OCI-LY3 (cell line): ENCODE data around the gene HID1.

Source experiments
- H2AFZ ChIP-seq: fragments of 200-600, 300-600 bp; shearing (Covaris generic); 2 replicates; pipeline ENCODE4 v1.6.0; 2014; ENCODE audit warnings: antibody characterized with exemption, low read depth, low read length
- H3K27ac ChIP-seq: fragments of 200-600, 300-600 bp; sonication (generic); 2 replicates; pipeline ENCODE4 v1.5.1; 2014; ENCODE audit warnings: mild to moderate bottlenecking, low read length, moderate library complexity, mixed read lengths
- H3K27me3 ChIP-seq: fragments of 200-600, 300-600 bp; sonication (generic); 2 replicates; pipeline ENCODE4 v1.6.1; 2014; ENCODE audit warnings: low read depth, low read length, mixed read lengths
- H3K36me3 ChIP-seq: fragments of 200-600, 300-600 bp; sonication (generic); replicated peaks from 2 replicates; pipeline ENCODE3; 2014; ENCODE audit warnings: low read depth, low read length, mixed read lengths
- H3K4me1 ChIP-seq: fragments of 300-600, 200-600 bp; sonication (generic); 2 replicates; pipeline ENCODE4 v1.6.1; 2014; ENCODE audit warnings: low read length, mixed read lengths
- H3K4me2 ChIP-seq: fragments of 200-600, 300-600 bp; sonication (generic); 2 replicates; pipeline ENCODE4 v1.6.1; 2014; ENCODE audit warnings: low read length, mixed read lengths
- H3K4me3 ChIP-seq: fragments of 300-600, 200-600 bp; sonication (generic); 2 replicates; pipeline ENCODE4 v1.5.1; 2014; ENCODE audit warnings: antibody characterized with exemption, mild to moderate bottlenecking, low read length, moderate library complexity
- H3K79me2 ChIP-seq: fragments of 300-600, 200-600 bp; shearing (Covaris generic); 2 replicates; pipeline ENCODE4 v1.6.1; 2014; ENCODE audit warnings: mild to moderate bottlenecking, low read length, mixed read lengths
- H3K9ac ChIP-seq: fragments of 300-600, 200-600 bp; shearing (Covaris generic); 2 replicates; pipeline ENCODE4 v1.6.0; 2014; ENCODE audit warnings: mild to moderate bottlenecking, low read length, moderate library complexity
- H3K9me3 ChIP-seq: fragments of 200-600, 300-600 bp; shearing (Covaris generic); 2 replicates; pipeline ENCODE4 v1.6.1; 2014; ENCODE audit warnings: low read length, mixed read lengths; ENCODE audit not compliant: insufficient read depth
- H4K20me1 ChIP-seq: fragments of 200-600, 300-600 bp; sonication (generic); 2 replicates; pipeline ENCODE4 v1.6.1; 2016; ENCODE audit warnings: low read length, mixed read lengths; ENCODE audit not compliant: insufficient read depth
- CTCF ChIP-seq: fragments of 200-600, 300-600 bp; sonication (generic); IDR thresholded peaks from 2 replicates; pipeline ENCODE4 v1.5.1; 2014; ENCODE audit warnings: antibody characterized with exemption, low read length, low read depth
- EZH2phosphoT487 ChIP-seq: fragments of 200-600 bp; shearing (Covaris generic); IDR thresholded peaks from 2 replicates; pipeline ENCODE4 v1.6.1; 2018; ENCODE audit warnings: antibody characterized with exemption, mixed run types, low read depth

Gene HID1

DNA sequence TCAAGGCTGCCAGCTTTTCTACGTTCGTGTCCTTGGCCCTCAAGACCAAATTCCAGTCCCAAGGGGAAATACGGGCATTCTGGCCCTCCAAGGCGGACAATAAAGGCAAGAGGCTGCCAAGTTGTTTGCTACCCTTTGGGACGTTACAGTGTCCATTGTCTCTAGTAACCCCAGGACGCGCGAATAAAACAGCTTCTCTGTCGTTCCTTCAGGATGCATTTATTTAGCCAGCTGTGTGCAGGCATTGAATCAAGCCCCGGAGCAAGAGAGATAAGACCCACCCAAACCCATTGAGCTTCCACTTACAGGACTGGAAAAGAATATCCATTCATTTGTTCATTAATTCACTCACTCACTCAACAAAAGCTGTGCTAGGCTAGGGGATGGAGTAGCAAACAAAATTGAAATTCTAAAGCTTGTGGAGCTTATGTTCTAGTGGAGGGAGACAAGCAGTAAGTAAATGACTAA, 40.6 kb upstream of the HID1 start:
- Histone ChIP-seq H3K27me3 (no peaks in the 10 kb centered on the region), H3K4me3 (peak overlapping the region; percentile 94), H3K4me1 (peaks cover 14% of the 10 kb centered on the region), H3K4me2 (peak overlapping the region; percentile 97), H3K9ac (peak overlapping the region; percentile 81), H3K27ac (peak overlapping the region; percentile 23), H3K36me3 (peaks cover 9% of the 10 kb centered on the region), H2AFZ (no peak overlapping the region), H3K9me3 (no peaks in the 10 kb centered on the region), H4K20me1 (no peaks in the 10 kb centered on the region), H3K79me2 (peaks cover 31% of the 10 kb centered on the region)
- TF ChIP-seq CTCF (no peak), EZH2phosphoT487 (no peak)

- peak within 1 kb of the TSS; percentile 94 for H2AFZ ChIP-seq
- TF ChIP-seq CTCF, result peak; percentile 29; the same call in 1 of the 2 replicates
- TF ChIP-seq EZH2phosphoT487, result no peak
- peak within 1 kb of the TSS; percentile 81 for H3K9ac ChIP-seq
These were observed 40.0 kb upstream of the HID1 start, which contains the start of gene MRPL58 for GRCh38 chr17:75012346-75013091. Gene MRPL58 (plus strand): TSS chr17:75012670. CDS start chr17:75012687, 17 bp downstream.

DNA sequence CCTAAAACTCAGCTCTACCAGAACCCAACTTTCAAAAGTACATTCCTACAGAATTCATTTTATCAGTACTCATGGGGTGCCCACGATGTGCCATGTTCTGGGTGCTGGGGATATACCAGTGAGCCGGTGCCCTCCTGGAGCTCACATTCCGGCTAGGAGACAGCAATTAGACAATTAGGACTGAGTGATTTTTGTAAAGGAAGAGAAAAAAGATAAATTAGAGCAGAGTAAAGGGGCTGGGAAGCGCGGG, 39.5 kb upstream of the HID1 start:
- Histone ChIP-seq H3K36me3 (peaks cover 5% of the 10 kb centered on the region), H3K4me1 (peaks cover 14% of the 10 kb centered on the region), H3K9ac (peak overlapping the region; percentile 81), H4K20me1 (no peaks in the 10 kb centered on the region), H3K9me3 (no peaks in the 10 kb centered on the region), H3K4me3 (peak overlapping the region; percentile 94), H3K27ac (peak overlapping the region; percentile 28), H3K27me3 (no peaks in the 10 kb centered on the region), H3K4me2 (peak overlapping the region; percentile 97), H3K79me2 (peaks cover 31% of the 10 kb centered on the region), H2AFZ (peak overlapping the region; percentile 94)
- no peak for TF ChIP-seq CTCF
- no peak for TF ChIP-seq EZH2phosphoT487

More at GRCh38 chr17:75012346-75013091, 40.0 kb upstream of the HID1 start, which contains the start of gene MRPL58:
- peaks cover 31% of the 10 kb centered on the region for H3K79me2 ChIP-seq
- H3K27me3 ChIP-seq, result no peaks in the 10 kb centered on the region
- peaks cover 14% of the 10 kb centered on the region for H3K4me1 ChIP-seq
- peak within 1 kb of the TSS; percentile 97 for H3K4me2 ChIP-seq
- H3K9me3 ChIP-seq, result no peaks in the 10 kb centered on the region
- H3K4me3 ChIP-seq, result peak within 1 kb of the TSS; percentile 94
- no peaks in the 10 kb centered on the region for H4K20me1 ChIP-seq
- H3K27ac ChIP-seq, result peak within 1 kb of the TSS; percentile 28
- H3K36me3 ChIP-seq, result peaks cover 5% of the 10 kb centered on the region

DNA sequence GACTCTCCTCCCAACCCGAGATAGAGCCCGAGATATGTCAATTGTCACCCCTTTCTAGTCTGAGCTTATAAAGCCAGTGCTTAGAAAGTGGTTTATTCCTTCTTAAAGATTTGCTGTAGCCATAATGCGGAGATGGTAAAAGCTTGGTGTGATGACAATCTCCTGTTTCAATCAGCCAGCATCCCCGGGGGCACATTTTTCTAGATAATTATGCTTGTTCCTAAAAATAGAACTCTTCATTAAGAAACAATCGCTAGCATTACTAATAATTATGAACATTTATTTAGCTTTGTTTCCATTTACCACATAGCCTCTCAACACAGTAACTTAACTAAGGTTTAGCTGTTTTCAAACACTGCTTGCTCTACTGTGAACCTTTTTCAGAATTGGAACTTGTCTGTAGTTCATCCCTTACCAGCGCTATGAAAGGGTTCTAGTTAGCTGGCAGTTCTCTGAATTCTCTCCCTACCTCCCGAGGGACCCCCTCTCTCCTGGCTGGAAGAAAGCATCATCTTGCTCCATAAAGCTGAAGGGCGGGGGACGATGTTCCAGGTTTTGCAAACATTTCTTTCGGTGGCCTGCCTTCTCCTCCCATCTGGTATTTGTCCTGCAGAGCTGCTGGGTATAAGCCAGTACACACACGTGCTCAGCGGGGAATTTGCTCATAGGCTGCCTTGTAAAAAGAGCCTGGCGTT, 39.0 kb upstream of the HID1 start:
- peak overlapping the region; percentile 94 for H2AFZ ChIP-seq

More for the DNA sequence above, 39.0 kb upstream of the HID1 start:
- no peak for TF ChIP-seq CTCF
- TF ChIP-seq EZH2phosphoT487, result no peak
- Histone ChIP-seq H3K4me1 (peaks cover 14% of the 10 kb centered on the region), H3K4me3 (peak overlapping the region; percentile 94), H3K9ac (peak overlapping the region; percentile 81), H3K79me2 (peaks cover 28% of the 10 kb centered on the region), H3K36me3 (peaks cover 2% of the 10 kb centered on the region), H3K9me3 (no peaks in the 10 kb centered on the region), H3K27me3 (no peaks in the 10 kb centered on the region), H3K4me2 (peak overlapping the region; percentile 97), H3K27ac (no peak overlapping the region), H4K20me1 (no peaks in the 10 kb centered on the region)
